Activated CD4-positive, CD25-positive, alpha-beta regulatory T cell treated with anti-CD3 and anti-CD28 coated beads, Interleukin-2, amount 50 U/mL, for 72 hours (primary cell): ENCODE data around the gene ENDOV.
"Not testable (repeated sequence)": the region's sequence is repeated elsewhere in the genome, so short reads cannot be mapped to it uniquely, and the experiment has no call there.

Experiments used
- DNase-seq: peaks from one replicate; pipeline ENCODE4 v3.0.0; 2021

The ENDOV gene

GRCh38 chr17:80389011-80389995 lies 25.7 kb upstream of the ENDOV start:
- DNase-seq, result no peak

- no peak for DNase-seq
These were observed 21.6 kb upstream of the ENDOV start for GRCh38 chr17:80393241-80393890.

GRCh38 chr17:80393961-80394360 lies 21.0 kb upstream of the ENDOV start:
- DNase-seq, result no peak

- no peak for DNase-seq
These were observed 20.2 kb upstream of the ENDOV start for GRCh38 chr17:80394629-80395216.

GRCh38 chr17:80395402-80396151 lies 19.4 kb upstream of the ENDOV start:
- no peak for DNase-seq

- no peak for DNase-seq
These were observed 18.6 kb upstream of the ENDOV start for GRCh38 chr17:80396157-80397033.

- DNase-seq, result no peak
These were observed 18.0 kb upstream of the ENDOV start for GRCh38 chr17:80397034-80397387.

- DNase-seq, result no peak
These were observed 17.3 kb upstream of the ENDOV start for GRCh38 chr17:80397686-80398085.

GRCh38 chr17:80401086-80401485 lies 13.9 kb upstream of the ENDOV start:
- not testable (repeated sequence) for DNase-seq

GRCh38 chr17:80402102-80402501 lies 12.9 kb upstream of the ENDOV start:
- DNase-seq, result not testable (repeated sequence)

GRCh38 chr17:80402959-80403358 lies 12.0 kb upstream of the ENDOV start:
- no peak for DNase-seq

- DNase-seq, result no peak
These were observed 8.8 kb upstream of the ENDOV start for GRCh38 chr17:80406146-80406545.

- not testable (repeated sequence) for DNase-seq
These were observed 7.0 kb upstream of the ENDOV start for GRCh38 chr17:80407917-80408316.

- DNase-seq, result no peak
These were observed 6.1 kb upstream of the ENDOV start for GRCh38 chr17:80408872-80409271.

GRCh38 chr17:80409626-80410025 lies 5.3 kb upstream of the ENDOV start:
- DNase-seq, result no peak

- DNase-seq, result not testable (repeated sequence)
These were observed 4.4 kb upstream of the ENDOV start for GRCh38 chr17:80410441-80411087.

GRCh38 chr17:80413771-80414507 lies 1.0 kb upstream of the ENDOV start:
- no peak for DNase-seq

GRCh38 chr17:80414508-80414802 lies 512 bp upstream of the ENDOV start:
- DNase-seq, result no peak

- no peak for DNase-seq
These were observed 715 bp downstream of the ENDOV start for GRCh38 chr17:80415626-80416137.

- no peak for DNase-seq
These were observed 1.4 kb downstream of the ENDOV start for GRCh38 chr17:80416260-80416939.
